Kidney epithelial cell (primary cell): ENCODE measurements around the gene DNAJC16. TPM values are rescaled to one million over a fixed set of nuclear protein-coding genes. Genes with fewer than 3 reads are reported as not detected.

Experiments used
- DNase-seq: peaks from one replicate; pipeline ENCODE4 v3.0.0-alpha.2; 2010; ENCODE audit warnings: low read depth
- H3K27me3 ChIP-seq: 2 replicates; pipeline ENCODE4 v1.6.0; 2011; ENCODE audit warnings: low read length; ENCODE audit not compliant: control insufficient read depth, insufficient read depth
- H3K36me3 ChIP-seq: 2 replicates; pipeline ENCODE4 v1.5.1; 2011; ENCODE audit warnings: low read length; ENCODE audit not compliant: control insufficient read depth, insufficient read depth
- H3K4me3 ChIP-seq: 2 replicates; pipeline ENCODE4 v1.5.1; 2011; ENCODE audit warnings: low read depth, mild to moderate bottlenecking, control low read depth, low read length
- total RNA-seq: library from RNA; depleted of rRNA; stranded (reverse); fragments of >200 nt; gene quantifications from 2 replicates; pipeline ENCODE4 v1.2.3, GENCODE V29; 2015
- TF ChIP-seq, protein P1 (sequence below): IDR thresholded peaks from 2 replicates; pipeline ENCODE4 v1.5.1; 2011; ENCODE audit warnings: mild to moderate bottlenecking, moderate library complexity, low read length, control low read depth, inconsistent platforms; ENCODE audit not compliant: insufficient read depth, poor library complexity, severe bottlenecking

The DNAJC16 gene
- total RNA-seq, 1 donor from 2014 or later = 31.7 TPM

DNA sequence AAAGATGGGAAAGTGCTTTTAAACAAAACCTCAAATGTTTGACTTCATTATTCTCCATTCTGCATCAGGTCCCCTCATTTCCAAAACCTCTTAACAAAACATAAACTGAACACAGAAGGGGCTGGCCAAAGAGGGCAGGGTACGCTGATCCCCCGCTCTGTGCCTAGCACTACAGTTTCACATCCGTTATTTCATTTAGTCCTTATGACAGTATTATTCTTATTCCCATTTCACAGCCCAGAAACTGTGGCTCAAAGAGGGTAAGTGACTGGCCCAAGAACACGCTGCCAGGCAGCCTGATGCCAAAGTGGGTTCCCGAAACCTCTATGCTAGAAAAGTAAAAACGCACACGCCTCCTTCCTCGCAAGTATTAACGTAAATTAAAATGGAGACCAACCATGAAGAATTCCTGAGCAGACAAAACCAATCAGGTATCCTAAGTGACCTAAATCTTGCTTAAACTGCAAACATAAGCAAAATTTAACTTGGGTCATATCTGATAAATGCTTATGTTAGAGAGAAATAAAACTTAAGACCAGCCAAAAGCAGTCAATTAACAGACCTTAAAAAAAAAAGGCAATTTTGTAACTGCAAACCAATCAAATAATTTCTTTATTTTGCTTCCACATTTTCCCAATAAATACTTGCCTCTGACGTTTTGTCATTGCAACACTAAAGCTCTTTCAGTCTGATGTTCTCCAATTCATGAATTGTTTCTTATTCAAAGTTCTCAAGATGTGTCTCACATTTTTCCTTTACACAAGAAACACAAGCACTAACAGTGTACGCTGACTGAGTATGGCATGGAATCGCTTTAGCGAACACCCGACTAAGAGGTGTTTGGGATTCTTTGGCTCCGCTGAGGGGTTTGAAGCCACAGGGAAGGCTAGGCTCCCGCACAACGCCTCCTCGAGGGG, 3.3 kb upstream of the DNAJC16 start:
- Histone ChIP-seq H3K4me3 (peak overlapping the region; percentile 47), H3K27me3 (no peaks in the 10 kb centered on the region), H3K36me3 (no peaks in the 10 kb centered on the region)
- TF ChIP-seq, protein P1, sequence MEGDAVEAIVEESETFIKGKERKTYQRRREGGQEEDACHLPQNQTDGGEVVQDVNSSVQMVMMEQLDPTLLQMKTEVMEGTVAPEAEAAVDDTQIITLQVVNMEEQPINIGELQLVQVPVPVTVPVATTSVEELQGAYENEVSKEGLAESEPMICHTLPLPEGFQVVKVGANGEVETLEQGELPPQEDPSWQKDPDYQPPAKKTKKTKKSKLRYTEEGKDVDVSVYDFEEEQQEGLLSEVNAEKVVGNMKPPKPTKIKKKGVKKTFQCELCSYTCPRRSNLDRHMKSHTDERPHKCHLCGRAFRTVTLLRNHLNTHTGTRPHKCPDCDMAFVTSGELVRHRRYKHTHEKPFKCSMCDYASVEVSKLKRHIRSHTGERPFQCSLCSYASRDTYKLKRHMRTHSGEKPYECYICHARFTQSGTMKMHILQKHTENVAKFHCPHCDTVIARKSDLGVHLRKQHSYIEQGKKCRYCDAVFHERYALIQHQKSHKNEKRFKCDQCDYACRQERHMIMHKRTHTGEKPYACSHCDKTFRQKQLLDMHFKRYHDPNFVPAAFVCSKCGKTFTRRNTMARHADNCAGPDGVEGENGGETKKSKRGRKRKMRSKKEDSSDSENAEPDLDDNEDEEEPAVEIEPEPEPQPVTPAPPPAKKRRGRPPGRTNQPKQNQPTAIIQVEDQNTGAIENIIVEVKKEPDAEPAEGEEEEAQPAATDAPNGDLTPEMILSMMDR = no peak
- DNase-seq = no peak

DNA sequence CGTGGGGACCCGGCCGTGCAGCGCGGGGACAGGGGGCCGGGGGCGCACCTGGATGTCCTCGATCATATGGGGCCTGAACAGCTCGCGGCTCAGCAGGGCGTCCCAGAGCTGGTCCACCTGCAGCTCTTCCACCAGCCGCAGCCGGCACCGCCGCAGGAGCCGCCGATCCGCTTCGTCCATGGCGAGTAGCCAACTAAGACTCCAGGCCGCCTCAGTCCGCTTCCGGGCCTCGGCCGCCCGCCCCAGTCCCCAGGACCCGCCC, 2.7 kb upstream of the DNAJC16 start, which contains the start of gene CASP9:
Gene CASP9, minus strand, starts transcription at position 195 of the 262 bp plus-strand sequence. Its CDS starts 15 bp downstream, at position 180.
- H3K4me3 ChIP-seq = peak within 1 kb of the TSS; percentile 86
- no peak for DNase-seq
- H3K36me3 ChIP-seq = no peaks in the 10 kb centered on the region
- TF ChIP-seq, protein P1 = no peak
- H3K27me3 ChIP-seq = no peaks in the 10 kb centered on the region

DNA sequence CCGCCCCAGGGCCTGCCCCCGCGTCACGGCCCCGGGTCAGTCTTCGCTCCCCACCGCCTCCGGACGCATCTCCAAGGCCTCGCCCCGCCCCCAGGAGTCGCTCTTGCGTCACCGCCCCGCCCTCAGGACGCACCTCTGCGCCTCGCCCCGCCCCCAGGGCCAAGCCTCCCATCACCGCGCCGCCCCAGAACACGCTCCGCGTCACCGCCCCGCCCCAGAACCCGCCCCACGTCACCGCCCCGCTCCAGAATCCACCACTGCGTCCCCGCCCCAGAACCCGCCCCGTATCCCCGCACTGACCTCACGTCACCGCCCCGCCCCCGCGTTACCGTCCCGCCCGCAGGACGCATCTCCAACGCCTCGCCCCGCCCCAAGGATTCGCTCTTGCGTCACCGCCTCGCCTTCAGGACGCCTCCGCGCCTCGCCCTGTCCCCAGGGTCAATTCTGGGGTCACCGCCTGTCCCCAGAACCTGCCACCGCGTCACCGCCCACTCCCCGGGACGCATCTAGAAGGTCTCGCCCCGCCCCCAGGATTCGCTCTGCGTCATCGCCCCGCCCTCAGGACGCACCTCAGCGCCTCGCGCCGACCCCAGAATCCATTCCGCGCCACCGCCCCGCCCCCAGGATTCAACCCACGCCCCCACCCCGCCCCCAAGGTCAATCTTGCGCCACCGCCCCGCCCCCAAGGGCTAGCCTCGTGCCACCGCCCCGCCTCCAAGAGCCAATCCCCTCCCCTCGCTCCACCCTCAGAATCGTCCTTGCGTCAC, 2.2 kb upstream of the DNAJC16 start:
- H3K27me3 ChIP-seq = no peaks in the 10 kb centered on the region
- H3K4me3 ChIP-seq = peak overlapping the region; percentile 82
- peak; percentile 75 for DNase-seq
- H3K36me3 ChIP-seq = no peaks in the 10 kb centered on the region
- TF ChIP-seq, protein P1 = no peak

DNA sequence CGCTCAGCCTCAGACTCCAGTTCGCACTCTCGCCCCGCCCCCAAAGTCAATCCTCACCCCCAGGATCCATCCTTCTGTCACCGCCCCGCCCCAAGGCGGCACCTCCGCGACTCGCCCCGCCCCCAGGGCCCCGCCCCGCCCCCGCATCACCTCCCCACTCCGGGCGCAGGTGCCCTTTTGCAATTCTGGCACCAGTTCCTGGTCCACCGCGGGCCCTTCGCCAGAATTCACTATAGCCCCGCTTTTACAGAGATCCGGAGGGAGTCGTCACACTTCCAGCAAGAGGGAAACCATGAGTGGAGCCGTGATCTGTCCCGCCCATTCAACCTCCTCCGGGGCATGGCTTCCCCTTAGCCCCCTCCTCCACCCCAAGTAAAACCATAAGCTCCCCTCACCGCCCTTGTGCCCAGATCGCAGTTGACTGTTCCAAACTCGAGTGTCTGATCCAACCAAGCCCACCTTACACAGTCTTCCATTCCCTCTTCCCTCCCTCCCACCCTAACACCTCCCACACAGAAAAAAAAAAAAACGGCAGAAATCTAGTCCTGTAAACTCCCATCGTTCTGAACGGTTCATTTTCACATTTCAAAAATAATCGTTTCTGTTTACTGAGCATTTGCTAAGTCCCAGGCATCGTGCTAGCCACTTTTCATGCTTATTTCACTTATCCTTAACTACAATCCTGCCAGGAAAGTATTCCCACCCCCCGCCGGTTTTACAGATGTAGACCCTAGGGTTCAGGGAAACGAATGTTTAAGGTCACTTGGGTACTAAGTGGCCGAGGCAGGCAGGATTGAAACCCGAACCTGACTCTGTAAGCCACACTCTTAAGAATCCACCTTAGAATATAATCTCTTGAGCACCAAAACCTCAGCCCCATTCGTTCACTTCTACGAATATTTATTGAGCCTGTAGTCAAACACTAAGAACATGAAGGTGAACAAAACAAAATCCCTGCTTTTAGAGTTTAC, 1.3 kb upstream of the DNAJC16 start:
- no peaks in the 10 kb centered on the region for H3K36me3 ChIP-seq

DNA sequence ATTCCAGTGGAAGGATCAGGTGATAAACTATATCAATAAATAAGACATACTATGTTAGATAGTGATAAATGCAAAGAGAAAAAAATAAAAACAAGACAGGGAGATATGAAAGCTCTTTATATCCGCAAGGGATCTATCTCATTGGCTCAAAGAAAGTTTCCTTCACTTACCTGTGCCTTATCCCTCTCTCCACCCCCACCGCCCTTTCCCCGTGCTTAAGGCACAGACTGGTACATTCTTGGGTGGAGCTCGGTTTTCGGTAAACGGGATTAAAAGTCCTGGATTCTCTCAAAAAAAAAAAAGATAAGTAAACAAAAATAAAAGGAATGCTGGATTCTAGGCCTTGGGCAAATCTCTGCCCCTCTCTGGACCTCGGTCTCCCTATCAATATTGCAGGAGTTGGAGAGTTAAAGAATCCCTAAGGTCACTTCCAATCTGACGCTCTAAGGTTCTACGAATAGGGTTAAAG, 593 bp upstream of the DNAJC16 start:
- TF ChIP-seq, protein P1 = no peak
- Histone ChIP-seq H3K27me3 (no peaks in the 10 kb centered on the region), H3K4me3 (peak overlapping the region; percentile 86), H3K36me3 (no peaks in the 10 kb centered on the region)
- no peak for DNase-seq

More for the DNA sequence above, 1.3 kb upstream of the DNAJC16 start:
- peak overlapping the region; percentile 86 for H3K4me3 ChIP-seq
- no peaks in the 10 kb centered on the region for H3K27me3 ChIP-seq
- no peak for DNase-seq
- TF ChIP-seq, protein P1 = no peak
